GOT3 (cell line): ENCODE data around the gene LAPTM4A.
A peak's percentile ranks its signal among the peaks of the same experiment; 100 is the strongest.
"Not testable (repeated sequence)": the region's sequence is repeated elsewhere in the genome, so short reads cannot be mapped to it uniquely, and the experiment has no call there.

ENCODE experiments used
- DNase-seq: peaks from one replicate; lab custom pipeline; 2025; ENCODE audit warnings: mixed read lengths; lab: John Stamatoyannopoulos, UW

The LAPTM4A gene

GRCh38 chr2:20076757-20077156 lies 25.3 kb upstream of the LAPTM4A start:
- DNase-seq = no peak

GRCh38 chr2:20074901-20075300 lies 23.5 kb upstream of the LAPTM4A start:
- DNase-seq = no peak

GRCh38 chr2:20074046-20074648 lies 22.7 kb upstream of the LAPTM4A start:
- not testable (repeated sequence) for DNase-seq

- no peak for DNase-seq
These were observed 22.0 kb upstream of the LAPTM4A start for GRCh38 chr2:20073460-20073859.

- no peak for DNase-seq
These were observed 21.2 kb upstream of the LAPTM4A start for GRCh38 chr2:20072436-20073158.

GRCh38 chr2:20071397-20072383 lies 20.3 kb upstream of the LAPTM4A start:
- peak; percentile 22 for DNase-seq

- no peak for DNase-seq
These were observed 18.3 kb upstream of the LAPTM4A start for GRCh38 chr2:20069756-20070155.

GRCh38 chr2:20067992-20068584 lies 16.7 kb upstream of the LAPTM4A start:
- DNase-seq = peak; percentile 5

- no peak for DNase-seq
These were observed 14.6 kb upstream of the LAPTM4A start for GRCh38 chr2:20065885-20066602.

- DNase-seq = no peak
These were observed 13.4 kb upstream of the LAPTM4A start for GRCh38 chr2:20064841-20065240.

GRCh38 chr2:20064421-20064820 lies 13.0 kb upstream of the LAPTM4A start:
- no peak for DNase-seq

- no peak for DNase-seq
These were observed 11.5 kb upstream of the LAPTM4A start for GRCh38 chr2:20062615-20063545.

GRCh38 chr2:20061940-20062339 lies 10.5 kb upstream of the LAPTM4A start:
- DNase-seq = no peak

GRCh38 chr2:20061476-20061875 lies 10.0 kb upstream of the LAPTM4A start:
- no peak for DNase-seq

GRCh38 chr2:20060106-20060505 lies 8.7 kb upstream of the LAPTM4A start:
- no peak for DNase-seq

GRCh38 chr2:20057268-20057667 lies 5.8 kb upstream of the LAPTM4A start:
- no peak for DNase-seq

GRCh38 chr2:20054931-20055330 lies 3.5 kb upstream of the LAPTM4A start:
- DNase-seq = no peak

GRCh38 chr2:20054119-20054518 lies 2.7 kb upstream of the LAPTM4A start:
- DNase-seq = no peak

- DNase-seq = no peak
These were observed 1.4 kb upstream of the LAPTM4A start for GRCh38 chr2:20052861-20053281.

- no peak for DNase-seq
These were observed 912 bp upstream of the LAPTM4A start for GRCh38 chr2:20052229-20052851.
